ENCODE measurements around the gene ETFDH.
"Not testable (repeated sequence)": the region's sequence is repeated elsewhere in the genome, so short reads cannot be mapped to it uniquely, and the experiment has no call there.

ETFDH gene

DNA sequence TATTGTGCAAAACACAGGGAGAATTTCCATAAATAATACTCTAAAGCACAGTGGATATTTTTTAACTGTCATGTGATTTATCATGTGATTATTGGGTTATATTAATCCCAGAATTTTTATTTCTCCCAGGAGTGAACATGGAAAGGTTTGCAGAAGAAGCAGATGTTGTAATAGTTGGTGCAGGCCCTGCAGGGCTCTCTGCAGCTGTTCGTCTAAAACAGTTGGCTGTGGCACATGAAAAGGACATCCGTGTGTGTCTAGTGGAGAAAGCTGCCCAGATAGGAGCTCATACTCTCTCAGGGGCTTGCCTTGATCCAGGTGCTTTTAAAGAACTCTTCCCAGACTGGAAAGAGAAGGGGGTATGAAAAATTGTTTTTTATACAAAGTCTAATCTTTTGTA is 10.0 kb downstream of the ETFDH start:
- DNase-seq = no peak

GRCh38 chr4:158688813-158689212 is 16.7 kb downstream of the ETFDH start:
- DNase-seq = no peak

GRCh38 chr4:158704274-158704673 is 32.2 kb downstream of the ETFDH start:
- DNase-seq = no peak

DNA sequence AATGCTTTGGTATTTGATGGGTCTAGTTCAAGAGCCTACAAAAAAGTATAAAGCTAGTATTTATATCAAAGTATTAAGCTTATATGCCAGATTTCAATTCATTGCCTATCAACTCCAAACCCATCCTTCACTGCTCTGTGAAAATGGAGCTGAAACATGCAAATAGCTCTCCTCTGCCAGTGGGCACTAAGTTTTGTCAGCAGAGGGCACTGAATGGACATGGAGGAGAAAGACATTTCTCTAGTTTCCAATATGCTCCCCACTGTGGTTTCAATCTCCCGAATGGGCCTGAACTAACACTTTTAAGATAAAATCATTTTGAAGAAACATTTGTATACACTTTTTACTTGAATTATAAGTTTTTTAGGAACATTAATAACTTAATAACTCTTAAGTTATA is 38.7 kb downstream of the ETFDH start:
- DNase-seq = no peak

GRCh38 chr4:158712622-158713021 is 40.5 kb downstream of the ETFDH start:
- not testable (repeated sequence) for DNase-seq

DNA sequence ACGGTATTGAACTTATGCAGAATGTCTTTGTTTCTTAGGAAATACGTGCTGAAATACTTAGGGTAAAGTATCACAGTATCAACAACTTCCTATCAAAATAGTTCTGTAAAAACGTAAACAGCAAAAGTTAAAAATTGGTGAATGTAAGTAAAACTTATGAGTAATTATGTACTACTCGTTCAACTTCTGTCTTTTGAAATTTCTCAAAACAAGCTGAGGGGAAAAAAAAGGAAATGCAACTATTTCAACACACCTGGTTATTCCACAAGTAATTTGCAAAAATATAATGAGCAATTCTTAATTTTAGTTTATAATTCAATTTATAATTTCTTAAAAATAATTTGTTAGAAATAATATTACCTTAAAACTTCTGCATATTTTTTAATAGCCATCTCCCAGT is 42.8 kb downstream of the ETFDH start:
- no peak for DNase-seq

GRCh38 chr4:158715802-158716201 is 43.7 kb downstream of the ETFDH start:
- DNase-seq = no peak

DNA sequence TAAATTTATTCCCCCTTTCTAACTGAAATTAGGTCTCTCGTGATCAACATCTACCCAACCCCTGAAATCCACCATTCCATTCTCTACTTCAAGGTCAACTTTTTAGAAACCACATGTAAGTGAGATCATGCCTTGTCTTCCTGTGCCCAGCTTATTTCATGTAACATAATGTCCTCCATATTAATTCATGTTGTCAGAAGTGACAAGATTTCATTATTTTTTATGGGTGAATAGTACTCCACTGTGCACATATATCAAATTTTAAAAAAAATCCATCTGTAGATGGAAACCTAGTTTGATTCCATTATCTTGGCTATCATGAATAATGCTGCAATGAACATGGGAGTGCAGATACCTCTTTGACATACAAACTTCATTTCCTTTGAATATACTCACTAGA is 49.6 kb downstream of the ETFDH start:
- DNase-seq = no peak

- no peak for DNase-seq
Observed at GRCh38 chr4:158722291-158722916, 50.3 kb downstream of the ETFDH start.

- no peak for DNase-seq
Observed at GRCh38 chr4:158722917-158723793, 51.1 kb downstream of the ETFDH start, which contains the start of gene PPID. PPID (minus strand) TSS chr4:158723396; CDS start chr4:158723288, 108 bp downstream.

- no peak for DNase-seq
Observed at GRCh38 chr4:158724637-158725036, 52.5 kb downstream of the ETFDH start.

- DNase-seq = no peak
Observed at GRCh38 chr4:158726633-158727032, 54.5 kb downstream of the ETFDH start.

DNA sequence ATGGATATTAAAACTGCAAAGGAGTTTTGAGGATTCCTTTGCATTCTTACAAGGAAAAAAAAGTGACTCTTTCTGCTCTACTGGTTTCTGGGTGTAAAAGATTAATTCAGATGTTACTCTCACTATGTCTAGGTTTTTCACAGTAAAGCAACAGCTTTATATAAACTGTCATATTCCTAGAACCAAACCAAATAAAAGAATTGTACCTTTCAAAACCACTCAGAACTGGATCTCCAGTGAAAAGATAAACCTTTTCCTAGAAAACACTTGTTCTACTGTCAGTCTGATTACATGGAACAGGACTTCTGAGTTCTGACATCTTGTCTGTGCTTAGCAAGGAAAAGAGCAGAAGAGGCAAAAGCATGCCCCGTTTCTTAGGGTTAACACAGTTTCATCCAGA is 56.1 kb downstream of the ETFDH start:
- no peak for DNase-seq

DNA sequence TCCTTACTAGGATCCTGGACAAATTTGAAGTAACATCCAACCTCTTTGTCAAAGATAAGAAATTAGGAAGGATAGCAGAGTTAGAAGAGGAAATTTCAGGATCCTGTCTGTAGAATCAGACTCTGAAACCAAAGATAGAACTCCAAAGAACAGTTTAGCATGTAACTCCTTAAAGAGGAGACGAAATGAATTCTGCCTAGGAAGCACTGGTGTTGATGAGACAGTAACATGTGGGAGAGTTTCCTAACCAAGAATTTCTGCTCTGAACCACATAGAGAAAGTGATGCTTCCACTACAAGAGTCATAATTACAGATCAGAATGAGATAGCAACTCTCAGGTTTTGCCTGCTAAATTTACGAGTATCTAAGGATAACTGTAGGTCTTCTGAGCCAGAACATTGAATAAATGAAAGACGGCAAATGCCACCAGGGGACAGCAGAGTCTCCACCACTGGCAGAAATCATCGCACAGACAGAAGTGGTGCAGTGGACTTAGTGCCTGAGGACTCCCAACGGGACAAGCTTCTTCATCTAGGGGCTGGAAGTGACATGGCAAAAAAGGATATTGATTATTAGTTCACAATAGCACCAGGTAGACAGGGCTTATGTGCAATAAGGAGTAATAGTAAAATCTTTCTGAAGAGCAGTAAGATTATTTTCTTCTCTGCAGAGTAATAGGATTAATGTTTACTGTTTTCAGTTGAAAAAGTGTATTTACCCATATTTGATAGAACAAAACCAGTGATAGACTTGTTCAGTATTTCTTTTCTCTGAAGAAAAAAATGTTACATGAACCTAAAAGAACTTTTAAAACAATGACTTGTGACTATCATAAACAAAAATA is 57.8 kb downstream of the ETFDH start:
- DNase-seq = no peak

- DNase-seq = no peak
Observed at GRCh38 chr4:158738866-158739265, 66.8 kb downstream of the ETFDH start.

GRCh38 chr4:158739600-158739999 is 67.5 kb downstream of the ETFDH start:
- no peak for DNase-seq

GRCh38 chr4:158741326-158742021 is 69.4 kb downstream of the ETFDH start:
- no peak for DNase-seq

DNA sequence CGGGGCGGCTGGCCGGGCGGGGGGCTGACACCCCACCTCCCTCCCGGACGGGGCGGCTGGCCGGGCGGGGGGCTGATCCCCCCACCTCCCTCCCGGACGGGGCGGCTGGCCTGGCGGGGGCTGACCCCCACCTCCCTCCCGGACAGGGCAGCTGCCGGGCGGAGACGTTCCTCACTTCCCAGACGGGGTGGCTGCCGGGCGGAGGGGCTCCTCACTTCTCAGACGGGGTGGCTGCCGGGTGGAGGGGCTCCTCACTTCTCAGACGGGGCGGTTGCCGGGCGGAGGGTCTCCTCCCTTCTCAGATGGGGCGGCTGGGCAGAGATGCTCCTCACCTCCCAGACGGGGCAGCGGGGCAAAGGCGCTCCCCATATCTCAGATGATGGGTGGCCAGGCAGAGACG is 74.4 kb downstream of the ETFDH start:
- not testable (repeated sequence) for DNase-seq

DNA sequence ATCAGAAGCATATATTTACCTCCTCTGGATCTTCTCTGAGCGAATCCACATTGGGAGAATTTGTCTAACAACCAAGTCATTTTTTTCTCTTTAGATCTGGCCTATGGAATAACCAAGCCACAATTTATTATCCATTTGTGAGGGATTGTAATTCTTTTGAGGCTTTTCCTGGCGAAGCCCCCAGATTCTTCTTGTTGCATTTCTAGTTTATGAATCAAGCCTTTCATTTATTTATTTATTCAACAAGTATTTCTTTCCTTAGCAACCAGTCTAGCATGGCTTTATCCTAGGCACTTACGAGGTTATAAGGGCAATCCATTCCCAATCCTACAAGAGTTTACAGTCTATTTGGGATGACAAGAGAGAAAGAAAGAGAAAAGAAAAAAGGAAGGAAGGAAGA is 78.3 kb downstream of the ETFDH start:
- no peak for DNase-seq

- DNase-seq = no peak
Observed at GRCh38 chr4:158754385-158755180, 82.5 kb downstream of the ETFDH start.

GRCh38 chr4:158755819-158756218 is 83.7 kb downstream of the ETFDH start:
- DNase-seq = not testable (repeated sequence)

DNA sequence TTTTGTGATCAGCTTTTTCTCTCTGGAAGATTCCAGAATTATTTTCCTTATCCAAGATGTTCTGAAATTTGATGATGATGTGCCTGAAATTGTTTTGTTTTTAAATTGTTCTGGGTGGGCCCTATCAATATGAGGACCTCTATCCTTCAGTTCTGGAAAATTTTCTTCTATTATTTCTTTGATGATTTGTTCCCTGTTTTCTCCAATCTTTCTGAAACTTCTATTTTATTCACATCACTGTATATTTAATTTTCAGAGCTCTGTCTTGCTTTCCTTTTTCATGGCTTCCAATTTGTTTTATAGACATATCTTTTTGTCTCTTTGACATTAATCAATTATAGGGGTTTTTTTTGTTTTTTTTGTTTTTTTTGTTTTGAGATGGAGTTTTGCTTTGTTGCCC is 84.5 kb downstream of the ETFDH start:
- no peak for DNase-seq

Data from SIG-M5 (cell line).